Stimulated activated naive CD8-positive, alpha-beta T cell treated with anti-CD3 and anti-CD28 coated beads, Interleukin-15, Interleukin-2, amounts not matched to agents 100 ng/mL and 50 ng/mL, for 24 hours (primary cell): Measurements from ENCODE around the gene KHDC1.
"Not testable (repeated sequence)": the region's sequence is repeated elsewhere in the genome, so short reads cannot be mapped to it uniquely, and the experiment has no call there.

Source experiments
- H3K27ac Mint-ChIP-seq: one replicate; pipeline ENCODE4 v1.8.0; 2021; ENCODE audit warnings: mild to moderate bottlenecking, mixed read lengths
- H3K27me3 Mint-ChIP-seq: one replicate; pipeline ENCODE4 v1.8.0; 2021; ENCODE audit warnings: mixed read lengths
- H3K36me3 Mint-ChIP-seq: one replicate; pipeline ENCODE4 v1.8.0; 2021; ENCODE audit warnings: low read depth, mixed read lengths
- H3K4me1 Mint-ChIP-seq: one replicate; pipeline ENCODE4 v1.8.0; 2021; ENCODE audit warnings: low read depth, mixed read lengths
- H3K4me3 Mint-ChIP-seq: one replicate; pipeline ENCODE4 v1.8.0; 2021; ENCODE audit warnings: mild to moderate bottlenecking, mixed read lengths
- H3K9me3 Mint-ChIP-seq: one replicate; pipeline ENCODE4 v1.8.0; 2021; ENCODE audit warnings: mixed read lengths

Gene KHDC1

GRCh38 chr6:73269296-73269695, 6.3 kb upstream of the KHDC1 start:
- not testable (repeated sequence) for H3K27me3 Mint-ChIP-seq, H3K27ac Mint-ChIP-seq, H3K9me3 Mint-ChIP-seq, H3K4me3 Mint-ChIP-seq
- Mint-ChIP-seq H3K4me1 (peaks cover 12% of the 10 kb centered on the region), H3K36me3 (peaks cover 37% of the 10 kb centered on the region)

GRCh38 chr6:73268896-73269295, 5.9 kb upstream of the KHDC1 start:
- H3K27ac Mint-ChIP-seq, H3K27me3 Mint-ChIP-seq, H3K4me3 Mint-ChIP-seq, H3K9me3 Mint-ChIP-seq: not testable (repeated sequence)
- peaks cover 16% of the 10 kb centered on the region for H3K4me1 Mint-ChIP-seq
- peaks cover 40% of the 10 kb centered on the region for H3K36me3 Mint-ChIP-seq

- H3K27ac Mint-ChIP-seq: no peak overlapping the region
- H3K4me1 Mint-ChIP-seq: peaks cover 28% of the 10 kb centered on the region
- H3K36me3 Mint-ChIP-seq: peaks cover 35% of the 10 kb centered on the region
- peak overlapping the region; percentile 80 for H3K4me3 Mint-ChIP-seq
- H3K9me3 Mint-ChIP-seq: no peaks in the 10 kb centered on the region
- no peaks in the 10 kb centered on the region for H3K27me3 Mint-ChIP-seq
These were observed 1.4 kb upstream of the KHDC1 start for GRCh38 chr6:73264446-73264845.

GRCh38 chr6:73263570-73263909, 544 bp upstream of the KHDC1 start:
- Mint-ChIP-seq H3K36me3 (peaks cover 35% of the 10 kb centered on the region), H3K27ac (peak overlapping the region; percentile 81), H3K4me1 (peaks cover 28% of the 10 kb centered on the region), H3K4me3 (peak overlapping the region; percentile 80), H3K27me3 (no peaks in the 10 kb centered on the region), H3K9me3 (no peaks in the 10 kb centered on the region)

GRCh38 chr6:73258721-73259120, 4.3 kb downstream of the KHDC1 start:
- Mint-ChIP-seq H3K27me3 (no peaks in the 10 kb centered on the region), H3K4me3 (no peak overlapping the region), H3K4me1 (peaks cover 10% of the 10 kb centered on the region), H3K9me3 (no peaks in the 10 kb centered on the region), H3K36me3 (no peaks in the 10 kb centered on the region), H3K27ac (no peak overlapping the region)

GRCh38 chr6:73254323-73254722, 8.7 kb downstream of the KHDC1 start:
- H3K9me3 Mint-ChIP-seq, H3K27me3 Mint-ChIP-seq, H3K4me3 Mint-ChIP-seq, H3K36me3 Mint-ChIP-seq, H3K4me1 Mint-ChIP-seq, H3K27ac Mint-ChIP-seq: not testable (repeated sequence)

- no peak overlapping the region for H3K27ac Mint-ChIP-seq
- no peaks in the 10 kb centered on the region for H3K9me3 Mint-ChIP-seq
- H3K4me1 Mint-ChIP-seq: no peaks in the 10 kb centered on the region
- H3K27me3 Mint-ChIP-seq: no peaks in the 10 kb centered on the region
- no peaks in the 10 kb centered on the region for H3K36me3 Mint-ChIP-seq
- no peak overlapping the region for H3K4me3 Mint-ChIP-seq
These were observed 10.3 kb downstream of the KHDC1 start for GRCh38 chr6:73252703-73253102.

GRCh38 chr6:73250016-73250415, 13.0 kb downstream of the KHDC1 start:
- Mint-ChIP-seq H3K9me3 (no peaks in the 10 kb centered on the region), H3K4me3 (no peak overlapping the region), H3K27me3 (no peaks in the 10 kb centered on the region), H3K4me1 (no peaks in the 10 kb centered on the region), H3K27ac (no peak overlapping the region), H3K36me3 (no peaks in the 10 kb centered on the region)

- no peaks in the 10 kb centered on the region for H3K9me3 Mint-ChIP-seq
- no peak overlapping the region for H3K27ac Mint-ChIP-seq
- no peak overlapping the region for H3K4me3 Mint-ChIP-seq
These were observed 14.6 kb downstream of the KHDC1 start for GRCh38 chr6:73248192-73248903.

GRCh38 chr6:73242001-73242400, 21.0 kb downstream of the KHDC1 start:
- no peaks in the 10 kb centered on the region for H3K27me3 Mint-ChIP-seq
- no peaks in the 10 kb centered on the region for H3K9me3 Mint-ChIP-seq
- H3K4me1 Mint-ChIP-seq: no peaks in the 10 kb centered on the region
- H3K27ac Mint-ChIP-seq: no peak overlapping the region
- no peak overlapping the region for H3K4me3 Mint-ChIP-seq
- no peaks in the 10 kb centered on the region for H3K36me3 Mint-ChIP-seq

More at GRCh38 chr6:73248192-73248903, 14.6 kb downstream of the KHDC1 start:
- H3K36me3 Mint-ChIP-seq: no peaks in the 10 kb centered on the region
- no peaks in the 10 kb centered on the region for H3K4me1 Mint-ChIP-seq
- H3K27me3 Mint-ChIP-seq: no peaks in the 10 kb centered on the region

- Mint-ChIP-seq H3K4me1 (no peaks in the 10 kb centered on the region), H3K9me3 (no peaks in the 10 kb centered on the region)
These were observed 22.3 kb downstream of the KHDC1 start for GRCh38 chr6:73240730-73241129.

GRCh38 chr6:73236144-73236750, 26.7 kb downstream of the KHDC1 start:
- H3K27ac Mint-ChIP-seq: no peak overlapping the region
- H3K4me1 Mint-ChIP-seq: no peaks in the 10 kb centered on the region
- no peak overlapping the region for H3K4me3 Mint-ChIP-seq
- H3K9me3 Mint-ChIP-seq: no peaks in the 10 kb centered on the region
- H3K36me3 Mint-ChIP-seq: no peaks in the 10 kb centered on the region
- H3K27me3 Mint-ChIP-seq: no peaks in the 10 kb centered on the region

More at GRCh38 chr6:73240730-73241129, 22.3 kb downstream of the KHDC1 start:
- Mint-ChIP-seq H3K27me3 (no peaks in the 10 kb centered on the region), H3K27ac (no peak overlapping the region), H3K4me3 (no peak overlapping the region), H3K36me3 (no peaks in the 10 kb centered on the region)

GRCh38 chr6:73234733-73235132, 28.3 kb downstream of the KHDC1 start:
- no peak overlapping the region for H3K4me3 Mint-ChIP-seq
- no peaks in the 10 kb centered on the region for H3K36me3 Mint-ChIP-seq
- H3K9me3 Mint-ChIP-seq: no peaks in the 10 kb centered on the region
- no peaks in the 10 kb centered on the region for H3K27me3 Mint-ChIP-seq
- H3K4me1 Mint-ChIP-seq: no peaks in the 10 kb centered on the region
- H3K27ac Mint-ChIP-seq: no peak overlapping the region

GRCh38 chr6:73233971-73234370, 29.0 kb downstream of the KHDC1 start:
- H3K9me3 Mint-ChIP-seq, H3K27ac Mint-ChIP-seq, H3K27me3 Mint-ChIP-seq, H3K36me3 Mint-ChIP-seq, H3K4me3 Mint-ChIP-seq, H3K4me1 Mint-ChIP-seq: not testable (repeated sequence)

GRCh38 chr6:73233048-73233447, 29.9 kb downstream of the KHDC1 start:
- no peak overlapping the region for H3K4me3 Mint-ChIP-seq
- H3K9me3 Mint-ChIP-seq: no peaks in the 10 kb centered on the region
- no peaks in the 10 kb centered on the region for H3K27me3 Mint-ChIP-seq
- H3K4me1 Mint-ChIP-seq: no peaks in the 10 kb centered on the region
- H3K36me3 Mint-ChIP-seq: no peaks in the 10 kb centered on the region
- H3K27ac Mint-ChIP-seq: no peak overlapping the region

- H3K9me3 Mint-ChIP-seq: no peaks in the 10 kb centered on the region
These were observed 31.0 kb downstream of the KHDC1 start for GRCh38 chr6:73231986-73232391.

More at GRCh38 chr6:73231986-73232391, 31.0 kb downstream of the KHDC1 start:
- Mint-ChIP-seq H3K27me3 (no peaks in the 10 kb centered on the region), H3K4me1 (no peaks in the 10 kb centered on the region), H3K27ac (no peak overlapping the region), H3K36me3 (no peaks in the 10 kb centered on the region), H3K4me3 (no peak overlapping the region)
